LNCAP (cell line): Measurements from ENCODE around the gene LRIG1.

Experiments
- CTCF ChIP-seq: fragments of 450-650 bp; IDR thresholded peaks from 2 replicates; pipeline ENCODE4 v1.5.1; 2017; ENCODE audit warnings: mild to moderate bottlenecking

Gene LRIG1

GRCh38 chr3:66434726-66435125 lies 66.1 kb downstream of the LRIG1 start:
- TF ChIP-seq CTCF: no peak

GRCh38 chr3:66433522-66433782 lies 67.4 kb downstream of the LRIG1 start:
- no peak for TF ChIP-seq CTCF

GRCh38 chr3:66432767-66433521 lies 67.9 kb downstream of the LRIG1 start:
- TF ChIP-seq CTCF: no peak

- TF ChIP-seq CTCF: no peak
These were observed 68.6 kb downstream of the LRIG1 start for GRCh38 chr3:66432041-66432766.

GRCh38 chr3:66431494-66431893 lies 69.3 kb downstream of the LRIG1 start:
- TF ChIP-seq CTCF: no peak

- TF ChIP-seq CTCF: no peak
These were observed 69.9 kb downstream of the LRIG1 start for GRCh38 chr3:66430876-66431275.

- TF ChIP-seq CTCF: no peak
These were observed 72.1 kb downstream of the LRIG1 start for GRCh38 chr3:66428733-66429132.
